IMR-90 (cell line): ENCODE measurements around the gene LINC00237.

Experiments
- CEBPB ChIP-seq: IDR thresholded peaks from 2 replicates; pipeline ENCODE4 v1.6.1; 2012; ENCODE audit warnings: low read depth, low read length, improper control_type of control experiment
- CHD1 ChIP-seq: IDR thresholded peaks from 2 replicates; pipeline ENCODE4 v1.6.1; 2012; ENCODE audit warnings: low read depth, low read length, improper control_type of control experiment
- CTCF ChIP-seq: conservative IDR thresholded peaks from 2 replicates; pipeline ENCODE4 v1.5.1; 2012; ENCODE audit warnings: mild to moderate bottlenecking, low read depth, low read length, improper control_type of control experiment
- FOS ChIP-seq: fragments of 150-350 bp; IDR thresholded peaks from 2 replicates; pipeline ENCODE4 v1.6.1; 2016; ENCODE audit warnings: low read depth, low read length
- MAFK ChIP-seq: IDR thresholded peaks from 2 replicates; pipeline ENCODE4 v1.6.1; 2012; ENCODE audit warnings: low read depth, low read length, improper control_type of control experiment
- MAZ ChIP-seq: IDR thresholded peaks from 2 replicates; pipeline ENCODE4 v1.6.1; 2012; ENCODE audit warnings: low read depth, mild to moderate bottlenecking, low read length, improper control_type of control experiment, moderate library complexity, borderline replicate concordance
- MXI1 ChIP-seq: IDR thresholded peaks from 2 replicates; pipeline ENCODE4 v1.6.1; 2012; ENCODE audit warnings: low read depth, mild to moderate bottlenecking, low read length, moderate library complexity, borderline replicate concordance
- POLR2A ChIP-seq: IDR thresholded peaks from 2 replicates; pipeline ENCODE4 v1.6.1; 2012; ENCODE audit warnings: mild to moderate bottlenecking, low read depth, low read length
- RAD21 ChIP-seq: IDR thresholded peaks from 2 replicates; pipeline ENCODE4 v1.6.1; 2012; ENCODE audit warnings: low read length, improper control_type of control experiment
- RCOR1 ChIP-seq: IDR thresholded peaks from 2 replicates; pipeline ENCODE4 v1.6.1; 2012; ENCODE audit warnings: mild to moderate bottlenecking, low read length, improper control_type of control experiment; ENCODE audit not compliant: insufficient replicate concordance
- RFX5 ChIP-seq: IDR thresholded peaks from 2 replicates; pipeline ENCODE4 v1.8.0; 2012; ENCODE audit warnings: low read depth, mild to moderate bottlenecking, low read length, moderate library complexity
- TF ChIP-seq, protein P1 (sequence below): fragments of 150-350 bp; IDR thresholded peaks from 2 replicates; pipeline ENCODE4 v1.6.1; 2017; ENCODE audit warnings: mild to moderate bottlenecking, antibody characterized with exemption, low read length, low read depth
- TF ChIP-seq, protein P2 (sequence below): fragments of 150-350 bp; IDR thresholded peaks from 2 replicates; pipeline ENCODE4 v1.6.1; 2016; ENCODE audit warnings: low read depth, mild to moderate bottlenecking, low read length, moderate library complexity, borderline replicate concordance

DNA sequence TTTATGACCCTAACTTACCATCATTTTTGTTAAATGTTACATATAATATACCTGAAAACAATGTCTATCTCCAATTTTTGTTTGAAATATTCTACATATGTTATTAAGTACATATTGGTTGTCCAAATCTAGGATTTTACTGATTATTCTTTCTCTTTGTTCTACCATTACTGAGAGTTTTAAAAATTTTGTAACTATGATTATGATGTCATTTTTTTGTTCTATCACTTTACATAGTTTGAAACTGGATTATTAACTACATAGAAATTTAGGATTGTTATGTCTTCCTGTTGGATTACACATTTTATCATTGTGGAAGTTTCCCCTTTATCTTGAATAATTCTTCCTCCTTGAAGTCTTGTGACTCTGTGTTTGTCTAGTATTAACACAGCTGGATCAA lies 41.2 kb downstream of the LINC00237 start:
- TF ChIP-seq POLR2A = no peak
- TF ChIP-seq RAD21 = no peak
- no peak for TF ChIP-seq CTCF
- TF ChIP-seq FOS = no peak
- TF ChIP-seq, protein P1, sequence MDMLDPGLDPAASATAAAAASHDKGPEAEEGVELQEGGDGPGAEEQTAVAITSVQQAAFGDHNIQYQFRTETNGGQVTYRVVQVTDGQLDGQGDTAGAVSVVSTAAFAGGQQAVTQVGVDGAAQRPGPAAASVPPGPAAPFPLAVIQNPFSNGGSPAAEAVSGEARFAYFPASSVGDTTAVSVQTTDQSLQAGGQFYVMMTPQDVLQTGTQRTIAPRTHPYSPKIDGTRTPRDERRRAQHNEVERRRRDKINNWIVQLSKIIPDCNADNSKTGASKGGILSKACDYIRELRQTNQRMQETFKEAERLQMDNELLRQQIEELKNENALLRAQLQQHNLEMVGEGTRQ = no peak
- no peak for TF ChIP-seq MAFK
- TF ChIP-seq, protein P2, sequence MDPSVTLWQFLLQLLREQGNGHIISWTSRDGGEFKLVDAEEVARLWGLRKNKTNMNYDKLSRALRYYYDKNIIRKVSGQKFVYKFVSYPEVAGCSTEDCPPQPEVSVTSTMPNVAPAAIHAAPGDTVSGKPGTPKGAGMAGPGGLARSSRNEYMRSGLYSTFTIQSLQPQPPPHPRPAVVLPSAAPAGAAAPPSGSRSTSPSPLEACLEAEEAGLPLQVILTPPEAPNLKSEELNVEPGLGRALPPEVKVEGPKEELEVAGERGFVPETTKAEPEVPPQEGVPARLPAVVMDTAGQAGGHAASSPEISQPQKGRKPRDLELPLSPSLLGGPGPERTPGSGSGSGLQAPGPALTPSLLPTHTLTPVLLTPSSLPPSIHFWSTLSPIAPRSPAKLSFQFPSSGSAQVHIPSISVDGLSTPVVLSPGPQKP = no peak
- TF ChIP-seq RCOR1 = no peak
- TF ChIP-seq CHD1 = no peak
- TF ChIP-seq MAZ = no peak
- TF ChIP-seq RFX5 = no peak
- no peak for TF ChIP-seq CEBPB
- no peak for TF ChIP-seq MXI1
